ENCODE results near the gene CLSTN2.
"Not testable (repeated sequence)": the region's sequence is repeated elsewhere in the genome, so short reads cannot be mapped to it uniquely, and the experiment has no call there.

CLSTN2 gene

DNA sequence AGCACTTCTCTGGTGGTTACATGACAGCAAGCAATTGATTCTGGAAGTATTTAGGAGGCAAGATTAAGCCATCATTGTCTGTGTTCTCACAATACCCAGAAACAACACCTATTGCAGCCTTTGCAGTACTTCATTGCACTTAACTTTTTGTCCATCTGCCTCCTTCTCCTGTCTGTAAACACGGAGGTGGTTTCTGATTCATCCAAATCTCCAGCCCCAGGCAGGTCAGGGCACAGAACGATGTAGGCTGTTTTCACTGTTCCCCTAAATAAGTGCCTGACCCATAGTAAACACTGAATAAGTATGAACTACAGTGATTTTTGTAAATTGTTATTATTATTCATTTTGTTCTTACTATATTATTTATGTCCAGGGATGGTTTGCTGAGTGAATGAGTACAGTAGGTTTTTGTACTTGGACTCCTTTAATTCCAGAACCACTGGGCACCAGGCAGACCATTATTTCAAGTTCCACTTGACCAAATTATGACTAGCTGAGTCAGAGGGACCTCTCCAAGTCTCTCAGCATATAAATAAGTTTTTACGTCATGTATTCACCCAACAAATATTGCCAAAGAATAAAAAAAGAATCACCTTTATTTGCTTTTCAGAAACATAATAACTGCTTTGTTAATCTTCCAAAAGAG is 459.6 kb downstream of the CLSTN2 start:
- DNase-seq, result no peak

- no peak for DNase-seq
These were observed 460.4 kb downstream of the CLSTN2 start for GRCh38 chr3:140395134-140396075.

DNA sequence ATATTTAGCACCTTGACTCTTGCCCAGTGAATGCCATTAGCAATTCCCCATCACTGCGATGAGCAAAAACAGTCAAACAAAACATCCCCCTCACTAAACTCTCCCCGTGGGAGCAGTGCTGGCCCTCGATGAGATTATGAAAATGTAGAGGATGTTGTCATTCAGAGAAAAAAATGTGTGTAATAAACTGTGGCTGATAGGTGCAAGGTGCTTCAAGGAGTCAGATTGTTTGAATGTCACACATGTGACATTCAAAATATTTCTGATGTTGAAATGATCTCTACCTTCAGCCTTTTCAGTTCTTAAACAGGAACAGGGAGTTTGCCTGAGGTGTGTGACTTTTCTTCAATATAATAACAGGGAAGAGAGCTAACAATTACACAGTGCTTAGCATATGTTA is 461.1 kb downstream of the CLSTN2 start:
- DNase-seq, result no peak

DNA sequence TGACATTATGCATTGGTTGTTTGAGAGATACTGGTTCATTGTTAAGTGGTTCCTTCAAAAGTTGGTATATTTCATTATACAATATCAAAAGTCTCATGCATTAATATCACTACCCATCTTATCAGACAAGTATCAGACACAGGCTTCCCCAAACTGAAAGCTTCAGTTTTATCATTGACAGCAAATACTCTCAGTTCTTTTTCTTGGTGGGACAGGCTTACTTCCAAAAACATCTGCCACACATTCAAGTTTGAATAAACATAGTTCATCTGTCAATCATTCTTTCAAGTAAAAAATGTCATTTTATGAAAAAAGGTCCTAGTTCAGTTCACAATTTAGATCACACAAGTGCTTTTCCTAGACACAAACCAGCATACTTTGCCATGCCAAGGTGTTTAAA is 462.9 kb downstream of the CLSTN2 start:
- DNase-seq, result no peak

GRCh38 chr3:140398387-140398786 is 463.4 kb downstream of the CLSTN2 start:
- no peak for DNase-seq

GRCh38 chr3:140399871-140400270 is 464.9 kb downstream of the CLSTN2 start:
- DNase-seq, result no peak

DNA sequence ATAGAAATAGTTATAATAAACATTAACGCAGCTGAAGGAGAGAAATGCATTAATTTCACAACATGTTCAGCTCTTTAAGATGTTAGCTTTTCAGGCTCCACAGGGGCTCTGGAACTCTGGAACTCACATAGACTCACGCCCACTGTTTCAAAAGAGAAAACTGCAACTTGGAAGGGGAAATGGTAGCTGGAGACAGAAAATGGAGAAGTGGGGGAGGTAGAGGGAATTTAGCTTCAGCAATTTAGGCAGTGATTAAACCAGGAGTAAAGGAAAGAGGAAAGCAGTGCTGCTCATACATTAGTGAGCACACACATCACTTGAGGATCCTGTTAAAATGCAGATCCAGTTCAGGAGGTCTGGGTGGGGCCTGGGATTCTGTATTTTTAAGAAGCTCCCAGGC is 468.1 kb downstream of the CLSTN2 start:
- DNase-seq, result no peak

DNA sequence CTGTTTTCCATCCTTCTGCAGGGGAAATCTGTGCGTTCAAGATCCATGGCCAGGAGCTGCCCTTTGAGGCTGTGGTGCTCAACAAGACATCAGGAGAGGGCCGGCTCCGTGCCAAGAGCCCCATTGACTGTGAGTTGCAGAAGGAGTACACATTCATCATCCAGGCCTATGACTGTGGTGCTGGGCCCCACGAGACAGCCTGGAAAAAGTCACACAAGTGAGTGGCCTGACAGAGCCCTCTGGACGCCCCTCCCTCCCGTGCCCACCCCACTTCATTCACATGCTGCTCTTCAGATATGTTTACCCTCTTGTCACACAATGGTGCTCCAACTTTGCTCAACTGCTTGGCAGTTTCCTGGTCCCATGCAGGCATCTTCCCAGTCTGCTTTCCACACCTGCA is 468.6 kb downstream of the CLSTN2 start:
- DNase-seq, result peak; percentile 54

- no peak for DNase-seq
These were observed 471.7 kb downstream of the CLSTN2 start for GRCh38 chr3:140406655-140407054.

DNA sequence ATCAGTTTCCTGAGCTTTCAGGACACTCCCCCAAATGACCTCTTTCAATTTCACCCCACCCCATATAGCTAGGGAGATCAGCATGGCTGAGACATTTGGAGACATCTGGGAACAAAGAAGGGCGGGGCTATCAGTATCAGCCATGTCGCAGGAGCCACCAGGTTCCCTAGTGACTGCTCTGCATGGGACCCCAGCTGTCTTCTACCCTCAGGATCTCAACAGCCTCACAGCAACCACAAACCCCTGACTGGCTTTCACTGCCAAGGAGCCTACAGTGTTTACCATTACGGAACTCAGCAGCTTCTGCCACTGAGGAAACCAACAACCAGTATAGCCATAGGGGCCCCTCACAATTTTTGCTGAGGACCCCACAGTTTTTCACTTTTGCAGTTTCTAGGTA is 473.3 kb downstream of the CLSTN2 start:
- DNase-seq, result no peak

GRCh38 chr3:140416666-140417065 is 481.7 kb downstream of the CLSTN2 start:
- peak; percentile 72 for DNase-seq

DNA sequence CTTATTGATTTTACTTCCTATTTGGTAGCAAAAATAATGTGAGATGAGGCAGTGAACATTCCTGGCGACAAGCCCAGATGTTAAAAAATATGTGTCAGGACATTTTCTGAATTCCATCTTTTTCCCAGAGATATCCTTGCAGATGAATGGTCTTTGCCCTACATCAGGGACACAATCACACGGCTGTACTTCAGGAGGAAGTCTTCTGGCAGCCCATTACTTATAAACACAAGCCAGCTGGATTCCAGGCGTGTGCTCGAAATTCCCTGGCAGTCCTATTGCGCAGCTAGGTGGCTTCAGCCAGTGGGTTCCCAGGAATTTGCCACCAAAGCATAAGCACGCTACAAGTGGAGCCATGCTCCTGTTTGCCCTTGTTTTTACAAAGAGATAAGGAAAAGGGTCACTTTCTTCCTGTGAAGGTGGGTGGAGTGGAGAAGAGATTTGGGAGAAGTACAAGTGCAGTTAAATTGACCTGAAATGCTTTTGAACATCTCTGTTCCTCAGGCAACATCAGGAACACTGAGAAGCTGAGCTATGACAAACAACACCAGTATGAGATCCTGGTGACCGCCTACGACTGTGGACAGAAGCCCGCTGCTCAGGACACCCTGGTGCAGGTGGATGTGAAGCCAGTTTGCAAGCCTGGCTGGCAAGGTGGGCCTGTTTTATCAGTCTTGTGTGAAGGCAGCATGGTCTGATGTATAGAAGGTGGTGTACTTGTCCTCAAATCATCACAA is 485.8 kb downstream of the CLSTN2 start:
- no peak for DNase-seq

DNA sequence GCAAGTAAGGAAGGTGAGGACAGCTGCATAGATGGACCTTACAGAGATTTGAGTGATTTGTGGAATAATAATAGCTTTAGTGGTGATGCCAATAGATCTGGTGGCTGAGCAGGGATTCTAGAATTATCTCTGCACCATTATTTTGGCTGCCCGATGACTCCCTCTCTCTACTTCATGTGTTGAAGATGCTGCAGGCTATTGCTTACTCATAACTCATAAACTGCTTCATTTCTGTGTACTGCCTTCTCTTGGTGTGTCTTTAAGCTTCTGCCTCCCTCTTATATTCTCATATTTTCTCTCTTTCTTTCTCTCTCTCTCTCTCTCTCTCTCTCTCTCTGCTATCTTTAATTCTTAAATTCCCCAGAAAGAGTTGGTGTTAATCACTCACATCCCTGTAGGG is 486.9 kb downstream of the CLSTN2 start:
- no peak for DNase-seq

DNA sequence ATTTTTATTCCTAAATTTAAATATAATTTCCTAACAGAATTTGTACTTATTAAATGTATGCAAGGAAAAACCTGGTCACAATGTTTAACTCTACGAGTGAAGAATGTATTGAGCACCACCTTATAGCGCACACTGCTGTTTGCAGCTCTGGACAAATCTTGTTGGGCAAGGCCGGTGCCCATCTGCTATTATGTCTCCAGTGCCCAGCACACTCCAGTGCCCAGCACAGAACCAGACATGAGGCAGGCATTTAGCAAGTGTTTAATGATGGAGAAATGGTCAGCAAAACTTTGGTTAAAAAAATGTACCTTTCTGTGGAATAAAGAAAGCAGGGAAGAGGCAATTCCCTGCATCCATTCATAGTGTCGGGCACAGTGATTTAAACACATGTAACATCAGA is 488.2 kb downstream of the CLSTN2 start:
- DNase-seq, result no peak

GRCh38 chr3:140423574-140423973 is 488.6 kb downstream of the CLSTN2 start:
- not testable (repeated sequence) for DNase-seq

DNA sequence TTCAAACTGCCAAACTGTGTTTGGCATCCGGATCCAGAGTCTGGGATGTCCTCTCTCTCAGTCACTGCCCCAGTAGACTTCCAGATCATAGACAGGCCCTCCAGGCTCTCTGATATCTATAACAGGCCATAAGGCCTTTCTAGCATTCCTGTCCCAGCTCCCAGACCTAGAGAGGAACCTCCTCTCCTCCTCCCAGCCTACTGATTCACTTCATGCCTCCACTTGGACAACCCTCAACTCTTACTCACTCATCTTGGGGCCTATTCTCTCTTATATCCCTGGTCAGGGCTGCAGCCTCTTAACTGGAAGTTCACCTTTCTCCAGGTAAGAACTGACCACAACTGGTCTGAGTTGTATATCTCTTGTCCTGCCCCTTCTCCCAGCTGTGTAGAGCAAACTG is 489.2 kb downstream of the CLSTN2 start:
- DNase-seq, result no peak

DNA sequence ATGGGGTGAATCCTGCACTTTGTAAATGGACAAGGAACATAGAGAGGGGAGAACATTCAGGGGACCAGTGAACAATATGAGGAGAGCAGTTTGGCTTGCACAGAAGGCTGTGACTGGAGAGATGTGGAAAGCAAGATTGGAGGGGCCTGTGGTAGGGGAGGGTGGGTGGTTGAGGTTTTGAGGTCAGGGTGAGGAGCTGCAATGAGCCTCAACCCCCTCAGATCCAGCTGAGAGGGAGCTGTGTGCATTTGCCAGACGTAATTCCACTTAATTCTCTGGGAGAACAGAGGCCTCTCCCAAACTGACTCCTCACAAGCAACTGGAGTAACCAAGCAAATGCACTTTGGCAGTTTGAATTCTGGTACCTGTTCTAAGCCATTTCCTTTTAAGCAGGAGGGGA is 489.7 kb downstream of the CLSTN2 start:
- no peak for DNase-seq

GRCh38 chr3:140427786-140428185 is 492.8 kb downstream of the CLSTN2 start:
- no peak for DNase-seq

DNA sequence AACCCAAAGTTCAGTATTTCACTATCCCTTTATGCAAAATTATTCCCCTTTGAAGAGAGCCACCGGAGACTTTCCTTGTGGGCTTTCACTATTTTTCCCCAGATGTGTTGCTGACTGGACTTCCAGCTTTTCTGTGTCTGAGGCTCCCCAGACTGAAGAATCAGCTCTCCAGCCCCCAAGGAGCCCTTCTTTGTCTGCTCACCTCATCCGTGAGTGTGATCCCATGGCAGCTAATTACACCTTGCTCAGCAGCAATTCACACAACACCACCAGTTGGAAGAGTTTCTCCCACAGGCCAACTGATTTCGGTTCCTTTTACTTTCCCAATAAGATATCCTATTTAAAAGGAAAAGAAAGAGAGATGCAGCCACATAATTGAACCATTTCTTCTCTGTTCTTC is 493.4 kb downstream of the CLSTN2 start:
- DNase-seq, result no peak

DNA sequence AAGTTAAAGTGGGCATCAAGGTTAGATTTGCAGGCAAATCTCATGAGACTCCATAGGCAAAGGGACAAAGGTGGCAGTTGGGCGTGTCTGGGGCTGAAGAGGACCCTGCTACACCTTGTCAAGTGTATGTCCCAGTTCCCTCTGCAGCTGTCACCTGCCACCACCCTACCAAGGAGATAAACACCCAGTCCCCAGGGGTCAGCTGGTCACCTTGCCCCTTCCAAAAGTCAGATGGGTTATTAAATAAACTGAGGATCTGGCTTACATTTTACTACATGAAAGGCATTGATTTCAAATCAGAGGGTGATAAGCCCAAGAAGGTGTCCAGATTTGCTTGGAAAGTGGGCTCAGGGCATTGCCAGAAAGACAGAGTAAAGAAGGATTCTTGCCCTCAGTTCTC is 494.8 kb downstream of the CLSTN2 start:
- DNase-seq, result no peak

DNA sequence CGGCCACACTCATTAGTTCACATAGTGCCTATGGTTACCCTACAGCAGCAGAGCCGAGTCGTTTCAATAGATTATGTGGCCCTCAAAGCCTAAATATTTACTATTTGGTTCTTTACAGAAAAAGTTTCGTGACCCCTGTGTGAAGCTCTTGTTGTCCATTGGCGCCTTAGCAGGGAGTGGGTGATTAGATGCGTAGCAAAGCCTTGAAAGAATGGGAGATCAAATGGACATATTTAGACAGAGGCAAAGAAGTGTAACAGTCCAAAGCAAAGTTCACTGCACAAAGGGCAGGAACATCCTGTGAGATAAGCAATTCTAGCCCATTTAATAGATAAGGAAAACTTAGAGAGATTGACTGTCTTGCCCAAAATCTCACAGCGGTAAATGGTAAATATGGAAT is 495.5 kb downstream of the CLSTN2 start:
- DNase-seq, result no peak

- DNase-seq, result peak; percentile 75
These were observed 497.3 kb downstream of the CLSTN2 start for GRCh38 chr3:140432229-140432669.

DNA sequence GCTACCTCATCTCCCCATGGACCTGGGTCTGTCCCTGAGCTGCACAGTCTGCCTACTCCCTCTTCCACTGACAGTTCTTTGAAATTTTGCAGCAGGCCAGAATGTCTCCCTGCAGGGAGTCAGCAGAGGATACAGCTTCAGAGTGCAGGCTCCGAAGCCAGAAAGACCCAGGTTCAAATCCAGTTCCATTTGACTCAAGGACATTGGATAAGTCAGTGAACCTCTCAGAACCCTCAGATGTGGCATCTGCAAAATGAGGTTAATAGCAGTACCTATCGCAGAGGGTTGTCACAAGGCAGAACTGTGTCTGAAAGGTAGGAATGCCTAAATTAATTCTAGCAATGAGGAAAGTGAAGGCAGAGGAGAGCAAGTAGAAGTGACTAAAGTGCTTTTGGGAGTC is 498.4 kb downstream of the CLSTN2 start:
- DNase-seq, result no peak
